GM18861 (cell line): ENCODE data around the gene RNF144A.
"Not testable (repeated sequence)": the region's sequence is repeated elsewhere in the genome, so short reads cannot be mapped to it uniquely, and the experiment has no call there.

Source experiments
- ATAC-seq: cut with Tn5 transposase; IDR thresholded peaks from one replicate; pipeline ENCODE4 v1.9.1; 2021; ENCODE audit not compliant: unreplicated experiment

Gene RNF144A

DNA sequence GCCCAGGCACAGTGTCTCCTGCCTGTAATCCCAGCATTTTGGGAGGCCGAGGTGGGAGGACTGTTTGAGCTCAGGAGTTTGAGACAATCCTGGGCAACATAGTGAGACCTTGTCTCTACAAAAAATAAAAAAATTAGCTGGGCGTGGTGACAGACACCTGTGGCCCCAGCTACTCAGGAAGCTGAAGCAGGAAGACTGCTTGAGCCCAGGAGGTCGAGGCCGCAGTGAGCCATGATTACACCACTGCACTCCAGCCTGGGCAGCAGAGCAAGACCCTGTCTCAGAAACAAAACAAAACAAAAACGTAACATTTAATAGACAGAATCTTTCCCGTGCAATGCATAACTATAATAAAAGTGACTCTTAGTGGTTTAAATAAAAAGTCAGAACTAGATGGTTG, 84.2 kb downstream of the RNF144A start:
- not testable (repeated sequence) for ATAC-seq

DNA sequence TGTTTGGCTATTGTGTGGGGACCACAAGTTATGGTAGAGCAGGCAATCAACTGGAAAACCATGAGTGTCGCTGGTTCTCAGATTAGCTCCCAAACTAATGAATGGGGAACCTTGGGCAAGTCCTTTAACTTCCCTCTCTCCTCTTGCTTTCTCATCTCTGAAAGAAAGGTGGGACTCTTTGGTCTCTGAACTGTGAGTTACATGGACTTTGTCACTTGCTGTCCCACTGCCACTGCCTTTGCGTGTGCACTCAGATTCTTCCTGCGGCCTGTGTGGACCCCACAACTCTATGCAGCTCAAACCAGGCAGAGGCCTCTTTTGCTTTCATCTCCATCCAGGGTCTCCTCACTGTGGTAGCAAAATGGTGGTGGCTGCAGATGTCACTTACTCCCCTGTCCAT, 86.7 kb downstream of the RNF144A start:
- ATAC-seq, result no peak

DNA sequence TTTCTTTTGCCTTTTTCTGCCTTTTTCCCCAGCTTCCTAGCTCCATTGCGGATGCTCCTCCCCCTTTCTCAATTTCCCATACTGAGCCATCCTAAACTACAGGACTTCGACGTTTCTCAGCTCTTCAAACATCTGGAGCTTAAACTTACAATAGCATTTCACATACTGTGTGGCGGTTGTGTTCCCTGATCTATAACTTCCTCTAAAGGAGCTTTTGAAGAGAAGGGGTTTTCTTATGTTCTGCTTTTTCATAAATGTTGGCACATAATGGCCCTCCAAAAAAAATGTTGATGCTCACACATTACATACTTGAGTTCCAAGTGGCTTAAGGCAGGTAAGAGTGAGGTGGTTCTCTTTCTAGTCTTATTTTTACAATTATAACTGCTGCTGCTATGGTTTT, 87.4 kb downstream of the RNF144A start:
- ATAC-seq, result no peak

DNA sequence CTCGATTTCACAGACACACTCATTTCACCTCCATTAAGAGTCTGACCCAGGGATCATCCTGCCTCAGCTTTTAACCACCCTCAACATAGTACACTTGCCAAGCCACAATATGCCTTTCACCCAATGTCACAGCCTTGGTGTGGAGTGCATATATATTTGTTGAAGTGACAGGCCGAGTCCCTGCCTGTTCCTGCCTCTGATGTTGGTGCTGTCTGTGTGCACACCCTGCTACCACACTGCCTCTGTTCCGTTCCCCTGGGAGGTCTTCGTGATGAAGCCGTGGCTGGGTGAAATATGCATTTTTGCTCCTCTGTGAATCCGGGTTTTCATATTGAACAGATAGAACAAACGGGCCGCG, 90.3 kb downstream of the RNF144A start:
- peak; percentile 25 for ATAC-seq

DNA sequence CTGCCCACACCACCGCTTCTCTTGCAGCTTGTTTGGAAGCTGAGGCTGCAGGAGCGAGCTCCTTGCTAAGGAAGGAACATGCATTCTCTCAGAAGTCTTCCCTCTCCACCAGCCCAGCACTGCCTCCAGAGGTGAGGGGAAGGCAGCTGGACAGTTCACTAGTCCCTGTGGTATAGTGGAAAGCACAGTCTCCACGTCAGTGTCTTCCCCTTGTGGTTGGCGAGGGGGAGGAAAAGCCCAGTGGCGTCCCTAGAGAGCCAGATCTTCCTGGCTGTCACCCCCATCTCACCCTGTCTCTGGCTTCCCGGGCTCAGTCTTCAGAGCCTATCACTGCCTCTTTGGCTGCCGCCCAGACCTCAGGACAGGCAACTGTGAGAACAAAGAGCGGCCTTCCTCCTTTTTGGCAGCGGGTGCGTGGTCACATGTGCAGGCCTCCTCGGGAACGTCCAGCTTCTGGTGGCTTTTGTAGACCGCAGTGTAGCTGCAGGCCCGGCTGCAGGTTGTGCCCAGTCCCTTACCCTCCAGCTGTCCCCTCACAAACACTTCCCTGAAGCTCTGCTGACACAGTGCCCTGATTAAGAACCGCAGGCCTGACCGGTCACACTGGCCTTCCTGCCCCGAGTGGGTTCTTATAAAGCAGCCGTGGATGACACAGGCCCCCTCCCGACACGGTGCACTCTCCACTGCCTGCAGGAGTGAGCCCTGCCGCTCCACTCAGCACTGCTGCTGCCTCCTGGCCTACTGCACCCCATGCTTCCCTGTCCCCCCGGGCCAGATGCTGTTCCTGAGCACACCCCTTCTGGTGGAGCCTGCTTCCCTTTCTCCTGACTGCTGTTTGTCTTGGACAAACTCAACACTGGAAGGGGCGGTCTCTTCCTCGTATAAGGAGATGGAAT, 90.9 kb downstream of the RNF144A start:
- peak; percentile 40 for ATAC-seq

DNA sequence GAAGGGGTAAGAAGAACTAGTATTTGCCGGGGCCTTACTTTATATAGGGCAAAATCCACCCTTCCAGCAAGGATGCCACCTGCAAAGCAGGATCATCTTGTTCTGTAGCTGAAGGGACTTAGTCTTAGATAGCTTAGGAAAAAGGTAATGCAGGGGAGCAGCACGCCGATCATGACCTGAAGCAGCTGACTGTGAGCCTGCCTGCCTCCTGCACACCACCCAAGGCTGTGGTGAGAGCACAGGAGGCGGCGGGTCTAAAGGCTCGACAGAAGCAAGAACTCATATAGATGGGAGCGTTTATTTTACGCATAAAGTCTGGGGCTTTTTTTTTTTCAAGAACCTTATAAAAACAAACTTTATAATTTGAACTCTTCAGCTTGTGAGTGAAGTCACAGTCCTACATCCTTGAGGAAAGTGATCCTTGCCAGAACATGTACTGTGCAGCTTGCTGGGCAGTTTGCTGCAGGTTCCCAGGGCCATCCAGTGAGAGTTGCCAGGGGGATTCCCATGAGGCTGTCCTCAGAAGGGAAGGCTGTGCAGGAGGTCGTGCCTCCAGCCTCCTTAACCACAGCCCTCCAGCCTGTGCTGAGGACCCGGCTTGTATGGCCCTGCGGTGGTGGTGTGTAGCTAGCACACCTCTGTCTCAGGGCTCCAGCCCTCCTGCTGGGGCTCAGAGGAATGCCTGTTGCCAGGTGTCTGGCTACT, 92.1 kb downstream of the RNF144A start:
- ATAC-seq, result no peak

DNA sequence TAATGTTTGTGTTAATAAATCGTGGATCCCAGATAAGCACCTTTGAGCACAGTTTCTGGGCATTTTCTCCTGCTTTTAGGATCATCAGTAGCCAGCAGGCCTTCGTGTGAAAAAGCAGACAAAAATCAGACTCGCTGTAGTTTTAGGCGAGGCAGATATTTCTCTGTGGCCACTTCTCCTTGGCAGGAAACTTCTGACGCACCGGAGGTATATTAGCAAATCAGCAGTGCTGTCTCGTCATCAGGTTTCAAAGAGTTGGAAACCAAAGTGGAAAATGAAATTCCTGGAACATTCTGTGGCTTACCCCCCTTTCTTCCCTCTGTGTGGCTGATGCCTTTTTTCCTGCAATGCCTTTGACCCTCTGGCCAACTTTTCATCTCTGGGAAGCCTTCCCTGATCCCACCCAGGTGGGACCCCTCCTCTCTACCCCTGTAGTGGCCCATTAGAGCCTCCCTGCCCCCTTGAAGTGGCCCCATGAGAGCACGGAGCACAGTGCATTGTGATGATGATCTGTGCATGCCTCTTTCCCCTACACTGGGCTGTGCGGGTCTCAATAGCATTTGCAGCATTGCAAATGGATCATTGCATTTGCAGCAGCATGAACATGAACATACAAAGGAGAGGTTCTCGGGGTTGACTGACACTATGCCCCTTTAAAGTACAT, 93.3 kb downstream of the RNF144A start:
- no peak for ATAC-seq

DNA sequence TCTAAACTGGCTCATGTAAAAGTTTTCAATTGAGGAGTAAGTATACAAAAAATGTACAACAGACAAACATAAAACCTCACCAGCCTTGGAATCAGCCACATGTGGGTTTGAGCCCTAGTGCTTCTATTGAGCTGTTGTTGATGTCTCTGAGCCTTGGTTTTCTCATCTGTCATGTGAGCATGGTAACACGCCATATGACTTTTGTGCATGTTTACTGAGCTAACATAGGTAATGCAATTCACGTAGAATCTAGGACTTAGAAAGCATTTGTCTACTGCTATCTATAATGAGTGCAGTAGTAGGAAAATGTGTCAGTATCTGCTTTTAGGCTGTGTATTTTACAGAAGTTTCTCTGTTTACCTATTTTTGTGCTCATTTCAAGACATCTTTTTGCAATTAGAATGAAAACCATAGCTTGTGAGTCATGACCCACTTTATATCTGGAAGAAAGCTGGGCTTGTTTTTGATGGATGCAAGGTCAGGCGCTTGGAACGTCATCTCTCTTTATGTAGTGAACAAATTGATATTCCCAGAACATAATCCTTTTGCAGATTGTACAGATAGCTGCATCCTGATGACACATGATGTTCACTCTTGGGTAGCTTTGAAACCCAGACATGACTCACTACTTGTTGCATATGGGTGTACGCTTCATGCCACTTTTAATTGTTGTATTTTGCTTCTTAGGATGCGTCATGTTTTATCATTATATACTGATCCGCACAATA, 94.3 kb downstream of the RNF144A start:
- no peak for ATAC-seq

DNA sequence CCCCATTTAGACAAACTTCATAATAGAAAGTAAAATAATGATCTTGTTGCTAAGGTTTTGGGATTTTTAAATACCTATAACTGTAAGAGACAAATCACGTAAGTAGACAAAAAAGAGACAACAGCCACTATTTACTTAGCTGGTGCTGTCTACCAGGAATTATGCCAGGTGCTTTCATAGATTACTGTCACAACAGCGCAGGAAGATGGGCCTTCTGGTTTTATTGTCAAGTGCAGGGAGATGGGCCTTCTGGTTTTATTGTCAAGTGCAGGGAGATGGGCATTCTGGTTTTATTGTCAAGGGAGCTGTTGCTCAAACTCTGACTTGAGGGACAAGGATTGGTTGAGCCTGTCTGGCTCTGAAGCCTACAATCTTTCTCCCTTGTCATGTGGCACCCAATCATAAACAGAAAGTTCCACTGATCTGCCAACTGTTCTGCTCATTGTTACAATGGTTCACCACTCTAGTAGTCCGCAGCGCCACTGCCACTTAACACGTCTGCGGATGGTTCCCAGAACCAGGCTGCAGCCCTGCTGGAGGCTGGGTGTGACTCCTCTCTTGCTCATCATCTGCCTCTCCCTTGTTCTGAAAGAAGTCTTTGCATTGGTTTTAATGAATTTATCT, 95.0 kb downstream of the RNF144A start:
- ATAC-seq, result no peak

DNA sequence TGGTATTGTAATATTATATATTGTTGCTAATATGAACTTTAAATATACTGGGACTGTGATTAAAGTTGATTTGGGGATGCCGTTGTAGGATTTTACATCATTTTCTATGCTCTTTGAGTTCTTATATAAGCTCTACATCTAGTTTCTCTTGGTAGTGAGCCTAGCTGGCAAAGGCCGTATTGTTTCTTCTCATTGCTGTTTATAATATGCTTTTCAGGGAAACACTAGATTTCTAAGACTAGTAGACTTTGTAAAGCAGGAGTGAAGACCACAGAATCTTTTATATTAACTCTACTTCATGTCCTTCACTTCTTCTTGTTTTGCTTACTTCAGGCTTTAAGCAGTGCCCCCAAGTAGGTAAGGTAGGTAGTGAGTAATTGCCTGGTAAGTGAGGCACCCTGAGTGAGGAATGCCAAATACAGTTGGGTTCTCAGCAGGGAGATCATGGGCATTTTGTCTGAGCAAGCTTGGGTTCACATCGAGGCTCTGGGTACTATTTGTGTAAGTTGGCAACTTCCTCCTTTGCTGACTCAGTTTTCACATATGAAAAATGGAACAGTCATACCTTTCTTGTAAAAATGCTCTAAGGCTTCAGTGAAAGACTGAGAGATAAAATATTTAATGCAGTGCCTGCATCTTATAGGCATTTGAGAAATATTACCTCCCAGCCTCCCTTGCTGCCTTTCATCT, 96.4 kb downstream of the RNF144A start:
- ATAC-seq, result no peak

DNA sequence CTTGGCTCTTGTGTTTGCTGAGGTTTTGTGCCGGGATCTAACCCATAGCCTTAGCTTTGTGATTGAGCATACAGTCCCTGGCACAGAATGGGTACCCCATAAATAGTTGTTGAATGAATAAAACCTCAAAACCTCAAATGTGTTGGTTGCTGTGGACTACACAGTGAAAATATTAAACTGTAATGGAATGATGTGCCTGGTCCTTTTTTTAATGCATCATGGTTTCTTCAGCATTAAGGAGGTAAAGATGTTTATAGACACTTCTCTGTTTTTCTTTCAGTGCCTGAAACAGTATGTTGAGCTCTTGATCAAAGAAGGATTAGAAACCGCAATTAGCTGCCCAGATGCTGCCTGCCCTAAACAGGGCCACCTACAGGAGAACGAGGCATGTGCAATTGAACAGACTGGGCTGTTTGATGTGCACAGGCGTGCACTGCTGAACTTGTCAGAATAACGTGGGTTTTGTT, 97.0 kb downstream of the RNF144A start:
- no peak for ATAC-seq

DNA sequence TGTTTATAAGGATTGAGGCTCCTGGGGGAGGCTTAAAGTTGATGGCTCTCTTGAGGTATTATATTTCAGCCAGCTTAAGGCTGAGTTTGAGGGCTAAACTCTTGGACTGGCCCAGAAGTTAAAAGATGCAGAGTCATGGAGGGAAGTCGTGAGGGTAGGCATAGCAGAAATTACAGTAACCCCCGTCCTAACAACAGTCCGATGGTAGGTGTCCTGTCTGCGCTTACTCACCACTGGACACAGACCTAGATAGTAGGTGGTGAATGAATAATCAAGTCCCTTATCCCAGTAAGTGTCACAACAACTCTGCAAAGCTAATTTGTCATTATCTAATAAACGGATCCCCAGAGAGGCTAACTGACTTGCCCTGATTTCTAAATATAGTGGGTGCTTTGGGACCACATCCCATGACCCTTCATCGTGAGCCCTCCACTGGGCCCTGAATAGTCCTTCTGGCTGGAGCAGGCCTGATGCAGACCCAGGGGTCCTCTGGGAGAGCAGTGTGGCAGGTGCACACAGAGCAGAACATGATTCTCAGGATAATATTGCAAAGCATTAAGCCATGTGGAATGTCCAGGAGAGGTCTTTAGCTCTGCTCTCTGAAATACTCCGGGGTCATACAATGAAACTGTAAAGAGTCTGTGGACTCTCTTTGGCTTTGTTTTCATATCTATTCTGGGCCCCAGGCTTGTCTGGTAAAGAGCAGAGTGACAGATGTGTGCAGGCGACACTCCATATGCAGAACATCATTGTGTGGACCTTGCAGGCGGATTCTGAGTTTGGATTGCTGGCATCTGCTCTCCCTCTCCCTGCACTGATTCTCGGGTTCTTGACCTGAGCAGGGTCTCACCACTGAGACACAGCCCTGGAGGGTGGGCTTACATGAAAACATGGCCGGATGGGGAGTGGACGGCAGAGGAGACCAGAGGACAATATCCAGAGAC, 98.1 kb downstream of the RNF144A start:
- no peak for ATAC-seq

DNA sequence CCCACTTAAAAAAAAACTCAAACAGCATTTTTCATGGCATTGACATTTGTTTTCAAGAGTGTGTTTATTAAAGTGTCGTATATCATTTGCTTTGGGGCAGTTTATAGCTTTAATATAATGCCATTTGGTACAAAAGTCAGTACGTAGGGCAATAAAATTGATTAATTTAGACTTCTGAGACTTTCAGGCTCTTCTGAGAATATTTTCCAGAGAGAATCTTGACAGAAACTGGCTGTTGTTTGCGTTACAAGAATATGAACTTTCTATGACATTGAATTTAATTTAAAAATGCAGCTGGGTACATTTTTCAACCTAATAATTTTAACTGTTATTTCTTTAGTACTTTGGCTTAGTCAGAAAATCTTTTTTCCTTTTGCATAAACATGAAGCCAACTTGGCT, 98.9 kb downstream of the RNF144A start:
- no peak for ATAC-seq

DNA sequence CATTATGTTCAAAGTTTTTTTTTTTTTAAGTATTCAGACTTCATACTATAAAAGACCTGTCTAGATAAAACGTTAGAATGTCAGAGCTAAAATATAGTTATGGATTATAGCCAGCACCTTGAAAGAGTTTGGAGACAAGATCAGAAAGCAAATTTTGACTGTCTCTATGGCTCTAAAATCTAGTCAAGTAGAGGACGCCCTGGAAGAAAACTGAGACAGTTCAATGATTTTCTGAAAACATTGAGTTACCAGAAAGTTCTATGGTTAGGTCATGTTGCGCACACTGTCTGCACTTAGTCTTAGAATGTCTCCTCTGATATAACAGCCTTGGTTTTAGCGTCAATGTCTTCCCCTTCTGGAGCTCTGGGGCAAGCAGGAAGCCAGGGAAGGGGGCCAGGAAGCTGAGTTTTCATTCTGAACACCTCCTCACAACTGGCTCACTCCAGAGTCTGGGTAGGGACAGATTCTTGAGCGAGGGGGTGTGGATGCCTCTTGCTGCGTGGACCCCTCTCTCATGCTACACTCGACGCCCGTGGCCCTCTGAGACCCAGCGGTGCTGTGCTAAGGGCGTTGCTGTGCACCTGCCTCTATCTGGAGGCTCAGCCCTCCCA, 99.5 kb downstream of the RNF144A start:
- no peak for ATAC-seq

DNA sequence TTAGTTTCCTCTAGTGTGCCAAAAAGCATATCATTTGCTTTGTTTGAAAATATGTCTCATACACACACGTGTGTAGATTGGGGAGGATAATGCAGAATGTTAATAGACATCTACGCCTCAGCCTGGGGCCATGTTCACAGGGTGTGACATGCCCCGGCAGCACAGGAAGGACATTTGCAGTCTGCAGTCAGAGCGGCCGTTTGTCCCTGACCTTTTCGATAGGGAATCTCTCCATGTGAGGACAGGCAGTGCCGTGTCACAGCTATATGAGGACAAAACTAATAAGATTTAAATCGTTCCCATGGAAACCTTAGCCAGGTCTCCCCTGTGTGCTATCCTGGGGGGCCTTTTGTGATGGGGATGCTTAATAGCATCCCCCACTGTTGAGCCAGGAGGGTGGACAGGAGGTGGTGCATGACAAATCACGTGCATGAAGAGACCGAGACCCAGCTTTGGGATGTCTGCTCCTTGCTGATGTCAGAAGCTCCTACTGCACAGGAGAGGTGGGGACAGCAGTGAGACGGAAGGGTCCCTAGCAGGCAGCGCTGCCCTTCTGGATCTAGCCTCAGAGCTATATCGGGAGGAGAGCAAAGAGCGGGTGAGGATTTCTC, 100.6 kb downstream of the RNF144A start:
- ATAC-seq, result no peak

DNA sequence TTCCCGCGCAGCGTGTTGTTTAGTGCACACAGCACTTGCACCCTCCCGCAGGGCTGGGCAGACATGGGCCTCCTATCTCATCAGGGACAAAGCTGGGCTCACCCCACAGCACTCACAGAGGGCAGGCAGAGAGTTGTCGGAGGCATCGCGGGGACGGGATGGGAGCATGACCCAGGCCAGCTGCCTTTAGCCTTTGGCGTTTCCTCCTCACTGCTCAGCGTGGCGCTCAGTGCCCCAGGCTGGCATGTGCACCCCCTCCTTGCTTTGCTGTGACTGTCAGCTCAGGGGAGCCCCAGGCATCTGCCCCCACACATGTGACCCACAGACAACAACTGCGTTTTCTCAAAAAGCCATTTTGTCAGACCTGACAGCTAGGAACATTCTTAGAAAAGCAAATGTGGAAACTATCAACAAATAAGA, 101.1 kb downstream of the RNF144A start:
- ATAC-seq, result no peak

DNA sequence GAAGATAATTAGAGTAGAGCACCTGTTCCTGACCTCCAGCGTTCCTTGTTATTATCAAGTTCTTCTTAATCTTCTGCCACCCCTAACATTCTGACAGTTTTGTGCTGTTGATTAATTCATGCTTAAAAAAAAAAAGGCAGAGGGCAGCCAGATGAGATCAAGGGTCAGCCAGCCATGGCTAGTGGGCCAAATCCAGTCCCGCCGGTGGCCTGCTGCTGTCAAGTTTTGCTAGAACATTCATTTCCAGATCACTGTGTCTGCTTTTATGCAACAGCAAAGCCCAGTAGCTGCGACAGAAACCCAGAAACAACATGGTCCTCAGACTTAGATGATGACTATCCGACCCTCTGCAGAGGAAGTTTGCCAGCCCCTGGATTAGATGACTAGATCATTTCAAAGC, 101.6 kb downstream of the RNF144A start:
- ATAC-seq, result no peak

DNA sequence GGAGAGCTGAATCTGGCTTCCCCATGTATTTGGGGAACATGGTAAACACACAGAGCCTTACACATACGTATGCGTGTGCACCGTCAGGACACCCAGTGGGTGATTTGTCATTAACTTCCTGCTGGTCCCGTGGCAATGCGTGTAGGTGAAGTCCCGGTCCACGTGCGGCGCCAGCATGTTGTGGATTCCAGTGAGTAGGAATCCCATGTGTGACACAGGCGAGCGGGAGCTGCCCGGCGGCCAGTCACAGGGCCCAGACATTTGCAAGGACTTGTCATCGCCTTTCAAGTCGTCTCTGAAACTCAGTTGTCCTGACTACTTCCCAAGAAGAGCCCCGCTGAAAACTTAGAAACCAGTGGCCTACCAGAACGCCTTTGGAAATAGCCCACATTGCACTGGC, 102.0 kb downstream of the RNF144A start:
- no peak for ATAC-seq
